Large intestine (tissue), 3 donors: ENCODE results near the gene EXD3. TPM values are rescaled to one million over a fixed set of nuclear protein-coding genes. Genes with fewer than 3 reads are reported as not detected.
A peak's percentile ranks its signal among the peaks of the same experiment; 100 is the strongest.

Source experiments
- DNase-seq, 2 donors: peaks; one replicate each; pipeline versions ENCODE4 v3.0.0 to v3.0.0-alpha.2; 2013
- H3K27ac ChIP-seq: one replicate; pipeline ENCODE4 v1.5.1; 2013; ENCODE audit warnings: low read length
- H3K27me3 ChIP-seq: 2 replicates; pipeline ENCODE4 v1.6.1; 2013; ENCODE audit warnings: low read length; ENCODE audit not compliant: control insufficient read depth, insufficient read depth
- H3K36me3 ChIP-seq: 2 replicates; pipeline ENCODE4 v1.6.1; 2013; ENCODE audit warnings: low read length; ENCODE audit not compliant: control insufficient read depth, insufficient read depth
- H3K4me1 ChIP-seq: one replicate; pipeline ENCODE4 v1.6.1; 2013; ENCODE audit warnings: low read length; ENCODE audit not compliant: control insufficient read depth, insufficient read depth
- H3K4me3 ChIP-seq: one replicate; pipeline ENCODE4 v1.5.1; 2013; ENCODE audit warnings: low read length
- H3K9me3 ChIP-seq: one replicate; pipeline ENCODE4 v1.6.1; 2013; ENCODE audit warnings: mild to moderate bottlenecking, low read depth, low read length, moderate library complexity; ENCODE audit not compliant: control insufficient read depth
- WGBS: methylation state at CpG from one replicate; pipeline ENCODE4 v1.1.5; 2013; ENCODE audit warnings: low lambda C conversion rate; ENCODE audit not compliant: insufficient coverage; 5-methylcytosine and 5-hydroxymethylcytosine counted together
- polyA plus RNA-seq: library from polyadenylated mRNA; unstranded; fragments of 120-200 nt; gene quantifications from one replicate; pipeline ENCODE4 v1.2.1, GENCODE V29; 2013

EXD3 gene
- polyA plus RNA-seq, 1 donor: 36.5 TPM

- no CpG with 5 or more reads among the region's 39 CpGs for WGBS
- Histone ChIP-seq H3K9me3 (peaks cover 13% of the 10 kb centered on the region), H3K36me3 (peaks cover 53% of the 10 kb centered on the region), H3K4me3 (no peak overlapping the region), H3K4me1 (peaks cover 24% of the 10 kb centered on the region), H3K27ac (no peak overlapping the region), H3K27me3 (peaks cover under 1% of the 10 kb centered on the region)
- DNase-seq: peak in 1 of 2 donors; percentile 1
These were observed 150.5 kb downstream of the EXD3 start for GRCh38 chr9:137272241-137273094.

- Histone ChIP-seq H3K27ac (no peak overlapping the region), H3K4me3 (no peak overlapping the region), H3K4me1 (peaks cover 16% of the 10 kb centered on the region), H3K27me3 (no peaks in the 10 kb centered on the region), H3K36me3 (peaks cover 59% of the 10 kb centered on the region), H3K9me3 (peaks cover 13% of the 10 kb centered on the region)
- no peak for DNase-seq
- WGBS: no CpG with 5 or more reads among the region's 3 CpGs
These were observed 151.3 kb downstream of the EXD3 start for GRCh38 chr9:137271696-137272076.

- Histone ChIP-seq H3K27me3 (no peaks in the 10 kb centered on the region), H3K36me3 (peaks cover 64% of the 10 kb centered on the region), H3K4me1 (peaks cover 11% of the 10 kb centered on the region), H3K27ac (no peak overlapping the region), H3K9me3 (peaks cover 11% of the 10 kb centered on the region), H3K4me3 (no peak overlapping the region)
- no CpG with 5 or more reads among the region's 32 CpGs for WGBS
- DNase-seq: no peak
These were observed 151.8 kb downstream of the EXD3 start for GRCh38 chr9:137270929-137271695.

DNA sequence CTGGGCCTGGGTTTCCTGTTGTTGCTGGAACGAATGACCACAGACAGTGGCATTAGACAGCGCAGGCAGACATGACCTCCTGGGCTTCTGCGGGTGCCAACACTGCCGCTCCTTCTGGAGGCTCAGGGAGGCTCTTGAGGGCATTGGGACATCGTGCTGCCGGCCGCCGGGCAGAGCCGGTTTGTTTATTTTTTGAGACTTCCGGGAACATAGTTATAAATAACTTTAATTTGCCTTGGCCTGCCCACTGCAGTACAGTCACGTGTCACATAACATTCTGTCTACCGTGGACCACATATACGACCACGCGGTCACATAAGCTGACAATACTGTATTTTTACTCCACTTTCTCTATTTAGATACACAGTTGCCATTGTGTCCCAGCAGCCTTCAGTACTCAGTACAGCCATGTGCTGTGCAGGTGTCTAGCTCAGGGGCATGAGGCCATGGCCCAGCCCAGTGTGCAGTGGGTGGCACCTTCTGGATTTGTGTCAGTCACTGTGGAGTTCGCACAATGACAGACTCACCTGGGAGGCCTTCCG lies 153.7 kb downstream of the EXD3 start:
- DNase-seq: no peak
- Histone ChIP-seq H3K36me3 (peaks cover 75% of the 10 kb centered on the region), H3K4me3 (no peak overlapping the region)

DNA sequence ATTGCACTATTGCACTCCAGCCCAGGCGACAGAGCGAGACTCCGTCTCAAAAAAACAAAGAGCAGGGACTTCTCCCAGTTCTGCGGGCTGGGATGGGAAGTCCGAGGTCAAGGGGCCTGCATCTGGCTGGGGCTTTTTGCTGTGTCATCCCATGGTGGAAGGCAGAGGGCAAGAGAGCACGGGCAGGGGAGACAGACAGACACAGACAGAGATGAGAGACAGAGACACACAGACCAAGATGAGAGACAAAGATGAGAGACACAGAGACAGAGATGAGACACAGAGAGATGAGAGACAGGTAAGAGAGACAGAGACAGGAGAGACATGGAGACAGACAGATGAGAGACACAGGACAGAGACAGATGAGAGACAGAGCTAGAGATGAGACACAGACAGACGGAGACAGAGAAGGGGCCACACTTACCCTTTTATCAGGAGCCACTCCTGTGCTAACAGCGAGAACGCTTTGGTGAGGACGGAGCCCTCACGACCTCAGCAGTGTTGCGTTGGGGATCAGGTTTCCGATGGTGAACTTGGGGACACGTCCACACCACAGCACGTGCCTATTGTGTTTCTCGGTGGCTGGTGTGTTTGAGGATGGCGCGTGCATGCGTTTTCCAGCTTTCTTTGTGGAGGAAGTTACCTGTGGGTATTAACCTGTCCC lies 154.3 kb downstream of the EXD3 start:
- WGBS: 88% methylated on average over 1 of the region's 19 CpGs

More for the DNA sequence above, 153.7 kb downstream of the EXD3 start:
- peaks cover 13% of the 10 kb centered on the region for H3K9me3 ChIP-seq
- whole genome bisulfite sequencing: no CpG with 5 or more reads among the region's 17 CpGs
- no peak overlapping the region for H3K27ac ChIP-seq
- peaks cover under 1% of the 10 kb centered on the region for H3K4me1 ChIP-seq
- H3K27me3 ChIP-seq: no peaks in the 10 kb centered on the region

DNA sequence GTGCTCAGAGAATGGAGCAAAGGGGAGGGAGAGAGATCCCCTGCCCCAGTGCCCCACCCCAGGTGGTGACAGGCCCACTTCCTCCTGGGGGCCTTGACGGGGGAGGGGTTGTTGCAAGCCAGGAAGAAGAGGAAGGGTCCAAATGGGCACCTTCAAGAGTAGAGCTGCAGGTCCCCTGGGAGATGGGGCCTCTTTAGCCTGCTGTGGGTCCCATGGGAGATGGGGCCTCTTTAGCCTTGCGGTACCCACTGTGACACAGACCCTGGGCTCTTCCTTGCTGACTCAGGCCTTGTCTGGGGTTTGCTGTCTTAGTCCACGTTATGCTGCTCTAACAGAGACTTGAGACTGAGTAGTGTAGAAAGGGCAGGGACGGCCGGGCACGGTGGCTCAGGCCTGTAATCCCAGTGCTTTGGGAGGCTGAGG lies 155.0 kb downstream of the EXD3 start:
- WGBS: no CpG with 5 or more reads among the region's 6 CpGs
- H3K4me3 ChIP-seq: no peak overlapping the region
- no peaks in the 10 kb centered on the region for H3K4me1 ChIP-seq
- H3K9me3 ChIP-seq: peaks cover 13% of the 10 kb centered on the region
- H3K27me3 ChIP-seq: no peaks in the 10 kb centered on the region
- H3K36me3 ChIP-seq: peaks cover 75% of the 10 kb centered on the region
- no peak overlapping the region for H3K27ac ChIP-seq
- DNase-seq: no peak

More for the DNA sequence above, 154.3 kb downstream of the EXD3 start:
- Histone ChIP-seq H3K4me1 (no peaks in the 10 kb centered on the region), H3K9me3 (peaks cover 13% of the 10 kb centered on the region), H3K4me3 (no peak overlapping the region), H3K27me3 (no peaks in the 10 kb centered on the region), H3K36me3 (peaks cover 75% of the 10 kb centered on the region), H3K27ac (no peak overlapping the region)
- DNase-seq: no peak

DNA sequence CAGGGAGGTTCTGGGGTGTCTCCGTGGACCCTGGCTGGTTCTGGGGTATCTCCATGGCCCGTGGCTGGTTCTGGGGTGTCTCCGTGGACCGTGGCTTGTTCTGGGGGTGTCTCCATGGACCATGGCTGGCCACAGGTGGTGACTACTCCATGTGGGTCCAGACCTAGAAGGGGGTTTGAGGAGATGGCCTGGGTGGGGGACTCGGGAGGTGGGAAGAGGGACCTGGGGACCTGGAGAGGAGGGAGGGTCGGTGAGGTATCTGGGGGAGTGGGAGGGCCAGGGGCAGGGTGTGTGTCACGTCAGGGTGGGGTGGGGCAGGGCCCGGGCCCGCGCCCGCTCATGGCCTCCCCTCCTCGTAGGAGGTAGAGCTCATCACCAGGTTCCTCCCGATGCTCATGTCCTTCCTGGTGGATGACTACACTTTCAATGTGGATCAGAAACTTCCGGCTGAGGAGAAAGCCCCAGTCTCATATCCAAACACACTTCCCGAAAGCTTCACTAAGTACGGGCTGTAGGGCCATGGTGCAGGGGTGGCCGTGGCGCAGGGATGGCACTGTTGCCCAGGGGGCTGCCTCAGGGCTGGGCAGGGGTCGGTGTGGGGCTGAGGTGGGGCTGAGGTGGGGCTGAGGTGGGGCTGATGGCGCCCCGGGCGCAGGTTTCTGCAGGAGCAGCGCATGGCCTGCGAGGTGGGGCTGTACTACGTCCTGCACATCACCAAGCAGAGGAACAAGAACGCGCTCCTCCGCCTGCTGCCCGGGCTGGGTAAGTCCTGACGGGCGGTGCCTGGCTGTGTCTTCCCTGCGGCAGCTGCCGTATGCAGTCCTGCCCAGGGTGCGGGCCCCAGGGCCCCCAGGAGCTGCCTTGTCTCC lies 156.1 kb downstream of the EXD3 start:
- H3K27ac ChIP-seq: no peak overlapping the region
- H3K4me3 ChIP-seq: no peak overlapping the region
- no CpG with 5 or more reads among the region's 34 CpGs for WGBS
- no peak for DNase-seq
- peaks cover 6% of the 10 kb centered on the region for H3K9me3 ChIP-seq
- no peaks in the 10 kb centered on the region for H3K27me3 ChIP-seq
- H3K36me3 ChIP-seq: peaks cover 67% of the 10 kb centered on the region
- H3K4me1 ChIP-seq: no peaks in the 10 kb centered on the region

GRCh38 chr9:137266162-137266527 lies 156.8 kb downstream of the EXD3 start:
- no peak overlapping the region for H3K4me3 ChIP-seq

GRCh38 chr9:137265496-137266161 lies 157.3 kb downstream of the EXD3 start:
- no CpG with 5 or more reads among the region's 29 CpGs for WGBS
- Histone ChIP-seq H3K9me3 (peaks cover 5% of the 10 kb centered on the region), H3K4me1 (no peaks in the 10 kb centered on the region)

More at GRCh38 chr9:137266162-137266527, 156.8 kb downstream of the EXD3 start:
- peaks cover 68% of the 10 kb centered on the region for H3K36me3 ChIP-seq
- peaks cover 7% of the 10 kb centered on the region for H3K9me3 ChIP-seq
- no CpG with 5 or more reads among the region's 15 CpGs for WGBS
- no peaks in the 10 kb centered on the region for H3K4me1 ChIP-seq
- no peak overlapping the region for H3K27ac ChIP-seq
- H3K27me3 ChIP-seq: no peaks in the 10 kb centered on the region
- DNase-seq: no peak

More at GRCh38 chr9:137265496-137266161, 157.3 kb downstream of the EXD3 start:
- Histone ChIP-seq H3K27ac (no peak overlapping the region), H3K27me3 (no peaks in the 10 kb centered on the region), H3K36me3 (peaks cover 63% of the 10 kb centered on the region), H3K4me3 (no peak overlapping the region)
- no peak for DNase-seq
